ENCODE data around the gene EFCAB13.
"Not testable (repeated sequence)": the region's sequence is repeated elsewhere in the genome, so short reads cannot be mapped to it uniquely, and the experiment has no call there.

Gene EFCAB13

GRCh38 chr17:47425233-47425632, 101.5 kb downstream of the EFCAB13 start:
- not testable (repeated sequence) for H3K27ac Mint-ChIP-seq, H3K9me3 Mint-ChIP-seq, H3K4me3 Mint-ChIP-seq, H3K4me1 Mint-ChIP-seq, DNase-seq
- peaks cover 11% of the 10 kb centered on the region for H3K27me3 Mint-ChIP-seq
- peak; percentile 61 for ATAC-seq

GRCh38 chr17:47425887-47426635, 102.3 kb downstream of the EFCAB13 start:
- H3K9me3 Mint-ChIP-seq, DNase-seq, ATAC-seq, H3K4me3 Mint-ChIP-seq, H3K27ac Mint-ChIP-seq, H3K4me1 Mint-ChIP-seq: not testable (repeated sequence)
- H3K27me3 Mint-ChIP-seq: peaks cover 11% of the 10 kb centered on the region

DNA sequence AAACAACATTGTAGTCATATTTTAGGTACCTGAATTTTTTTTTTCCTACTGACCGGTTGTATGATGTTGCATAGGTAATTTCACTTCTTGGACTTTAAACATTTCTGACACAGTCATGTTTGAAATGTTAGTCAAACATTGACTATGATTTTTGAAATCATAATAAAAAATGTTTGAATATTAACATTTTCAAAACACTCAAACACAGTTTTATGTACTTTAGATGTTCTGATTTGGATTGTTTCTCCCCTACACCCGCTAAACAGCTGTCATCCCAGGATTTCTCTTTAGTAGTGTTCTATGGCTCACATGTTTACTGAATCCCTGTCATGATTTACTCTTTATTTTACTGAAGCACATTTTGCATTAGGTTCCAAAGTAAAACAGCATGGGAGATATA, 104.2 kb downstream of the EFCAB13 start:
- ATAC-seq: no peak
- H3K4me3 Mint-ChIP-seq: no peak overlapping the region
- no peaks in the 10 kb centered on the region for H3K9me3 Mint-ChIP-seq
- peaks cover 11% of the 10 kb centered on the region for H3K27me3 Mint-ChIP-seq
- no peak for DNase-seq
- H3K4me1 Mint-ChIP-seq: peaks cover 6% of the 10 kb centered on the region
- no peak overlapping the region for H3K27ac Mint-ChIP-seq

DNA sequence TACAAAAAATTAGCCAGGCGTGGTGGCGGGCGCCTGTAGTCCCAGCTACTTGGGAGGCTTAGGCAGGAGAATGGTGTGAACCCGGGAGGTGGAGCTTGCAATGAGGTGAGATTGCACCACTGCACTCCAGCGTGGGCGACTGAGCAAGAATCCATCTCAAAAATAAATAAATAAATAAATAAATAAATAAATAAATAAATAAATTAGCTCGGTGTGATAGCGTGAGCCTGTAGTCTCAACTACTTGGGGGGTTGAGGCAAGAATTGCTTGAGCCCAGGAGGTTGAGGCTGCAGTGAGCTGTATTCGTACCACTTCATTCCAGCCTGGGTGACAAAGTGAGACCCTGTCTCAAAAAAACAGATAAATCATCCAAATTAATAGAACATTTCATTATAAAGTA, 108.5 kb downstream of the EFCAB13 start:
- not testable (repeated sequence) for H3K4me3 Mint-ChIP-seq, H3K27me3 Mint-ChIP-seq, H3K27ac Mint-ChIP-seq, ATAC-seq, DNase-seq, H3K4me1 Mint-ChIP-seq
- peaks cover 8 to 30% of the 10 kb centered on the region in 2 donors for H3K9me3 Mint-ChIP-seq

GRCh38 chr17:47465165-47465564, 141.4 kb downstream of the EFCAB13 start:
- no peaks in the 10 kb centered on the region for H3K4me1 Mint-ChIP-seq
- ATAC-seq (no peak), DNase-seq (no peak)
- H3K27me3 Mint-ChIP-seq: no peaks in the 10 kb centered on the region
- no peak overlapping the region for H3K4me3 Mint-ChIP-seq
- no peak overlapping the region for H3K27ac Mint-ChIP-seq
- no peaks in the 10 kb centered on the region for H3K9me3 Mint-ChIP-seq

GRCh38 chr17:47466976-47467375, 143.2 kb downstream of the EFCAB13 start:
- H3K4me3 Mint-ChIP-seq, H3K9me3 Mint-ChIP-seq, H3K27me3 Mint-ChIP-seq, H3K4me1 Mint-ChIP-seq, ATAC-seq, DNase-seq: not testable (repeated sequence)
- H3K27ac Mint-ChIP-seq: peak overlapping the region in 1 of 2 donors; percentile 19

DNA sequence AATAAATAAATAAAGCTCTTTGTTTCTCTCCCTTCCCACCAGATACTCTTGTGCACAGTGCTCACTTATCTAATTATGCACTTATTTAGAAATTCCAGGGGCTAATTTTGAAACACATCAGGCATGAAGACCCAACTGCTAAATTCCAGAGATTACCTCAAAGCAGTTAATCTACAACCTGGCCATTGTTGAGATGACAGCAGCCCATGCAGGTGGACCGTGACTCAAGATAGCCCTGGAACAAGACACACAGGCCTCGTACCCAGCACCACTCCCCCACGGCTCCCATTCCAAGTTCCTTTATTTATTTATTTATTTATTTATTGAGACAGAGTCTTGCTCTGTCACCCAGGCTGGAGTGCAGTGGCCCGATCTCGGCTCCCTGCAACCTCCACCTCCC, 147.1 kb downstream of the EFCAB13 start:
- Mint-ChIP-seq H3K4me1 (no peaks in the 10 kb centered on the region), H3K4me3 (no peak overlapping the region), H3K27me3 (no peaks in the 10 kb centered on the region), H3K9me3 (no peaks in the 10 kb centered on the region), H3K27ac (no peak overlapping the region)
- DNase-seq (no peak), ATAC-seq (no peak)

DNA sequence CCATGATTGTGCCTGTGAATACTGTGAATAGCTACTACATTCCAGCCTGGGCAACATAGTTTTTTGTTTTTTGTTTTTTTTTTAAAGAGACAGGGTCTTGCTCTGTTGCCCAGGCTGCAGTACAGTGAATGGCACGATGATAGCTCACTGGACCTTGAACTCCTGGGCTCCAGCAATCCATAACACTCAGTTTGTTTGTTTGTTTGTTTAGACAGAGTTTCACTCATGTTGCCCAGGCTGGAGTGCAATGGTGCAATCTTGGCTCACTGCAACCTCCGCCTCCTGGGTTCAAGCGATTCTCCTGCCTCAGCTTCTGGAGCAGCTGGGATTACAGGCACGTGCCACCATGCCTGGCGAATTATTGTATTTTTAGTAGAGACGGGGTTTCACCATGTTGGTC, 148.3 kb downstream of the EFCAB13 start:
- not testable (repeated sequence) for H3K4me1 Mint-ChIP-seq, H3K9me3 Mint-ChIP-seq, ATAC-seq, H3K27me3 Mint-ChIP-seq, DNase-seq, H3K4me3 Mint-ChIP-seq, H3K27ac Mint-ChIP-seq
